HG02623 (cell line): ENCODE results near the gene LRBA.
"Not testable (repeated sequence)": the region's sequence is repeated elsewhere in the genome, so short reads cannot be mapped to it uniquely, and the experiment has no call there.

Source experiments
- ATAC-seq: cut with Tn5 transposase; IDR thresholded peaks from one replicate; pipeline ENCODE4 v1.9.1; 2021; ENCODE audit warnings: moderate library complexity; ENCODE audit not compliant: unreplicated experiment

LRBA gene

DNA sequence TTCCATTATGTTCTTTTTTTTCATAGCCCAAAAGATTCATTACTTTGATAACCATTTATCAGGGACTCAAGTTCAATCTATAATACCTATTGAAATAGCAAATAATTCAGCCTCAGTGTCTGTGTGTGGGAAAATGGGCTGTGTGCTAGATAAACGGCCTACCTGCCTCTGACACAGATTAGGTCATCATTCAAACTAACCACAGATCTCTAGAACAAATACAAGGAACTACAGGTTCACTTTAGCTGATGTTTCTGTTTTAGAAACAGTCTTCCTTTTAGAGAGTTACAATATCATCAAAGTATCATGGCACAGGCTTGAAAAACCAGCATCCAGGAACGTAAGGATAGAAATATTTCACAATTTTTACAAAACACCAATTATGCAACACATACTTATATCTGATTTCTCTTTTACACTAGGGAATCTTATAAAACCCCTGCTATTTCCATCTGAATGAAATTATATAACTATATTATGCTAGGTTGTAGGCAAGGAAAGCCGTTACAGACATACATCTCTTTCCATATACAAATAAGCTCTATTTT lies 489.7 kb downstream of the LRBA start:
- no peak for ATAC-seq

GRCh38 chr4:150518559-150518958 lies 496.5 kb downstream of the LRBA start:
- ATAC-seq = no peak

DNA sequence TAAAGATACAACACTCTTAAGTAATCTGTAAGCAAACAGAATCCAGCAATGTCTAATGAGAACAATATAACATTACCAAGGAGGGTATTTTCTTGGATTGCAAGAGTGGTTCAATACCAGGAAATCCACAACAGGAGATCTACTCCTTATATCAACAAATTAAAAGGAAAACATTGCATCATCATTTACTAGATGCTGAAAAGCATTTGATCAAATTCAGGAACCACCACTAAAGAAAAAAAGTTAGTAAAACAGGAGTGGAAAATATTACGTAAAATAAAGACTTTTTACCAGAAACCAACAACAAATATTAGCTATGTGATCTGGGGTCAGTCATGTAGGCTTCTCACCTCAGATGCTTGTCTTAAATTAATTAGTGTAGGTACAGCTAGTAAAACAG lies 499.9 kb downstream of the LRBA start:
- ATAC-seq = no peak

DNA sequence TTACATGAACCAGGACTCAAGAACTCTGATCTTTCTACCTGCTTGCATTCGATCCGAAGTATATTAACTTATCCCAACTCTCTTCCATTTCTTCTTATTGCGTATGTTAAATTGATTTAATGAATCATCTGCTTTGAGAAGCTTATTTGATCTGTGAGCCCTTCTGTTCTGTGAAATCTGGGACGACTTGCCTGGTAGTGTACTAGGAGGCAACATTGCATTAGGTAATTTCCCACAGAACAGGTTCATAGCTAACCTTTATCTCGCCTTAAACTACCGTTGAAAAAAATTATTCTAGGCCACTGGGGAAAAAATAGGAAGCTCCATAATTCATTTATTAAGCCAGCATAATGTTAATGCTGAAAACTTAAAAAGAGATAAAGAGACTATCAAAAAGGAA lies 500.4 kb downstream of the LRBA start:
- no peak for ATAC-seq

GRCh38 chr4:150510176-150510865 lies 504.8 kb downstream of the LRBA start:
- ATAC-seq = no peak

DNA sequence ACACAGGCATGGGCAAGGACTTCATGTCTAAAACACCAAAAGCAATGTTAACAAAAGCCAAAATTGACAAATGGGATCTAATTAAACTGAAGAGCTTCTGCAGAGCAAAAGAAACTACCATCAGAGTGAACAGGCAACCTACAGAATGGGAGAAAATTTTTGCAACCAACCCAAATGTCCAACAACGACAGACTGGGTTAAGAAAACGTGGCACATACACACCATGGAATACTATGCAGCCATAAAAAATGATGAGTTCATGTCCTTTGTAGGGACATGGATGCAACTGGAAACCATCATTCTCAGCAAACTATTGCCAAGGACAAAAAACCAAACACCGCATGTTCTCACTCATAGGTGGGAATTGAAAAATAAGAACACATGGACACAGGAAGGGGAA lies 507.4 kb downstream of the LRBA start:
- not testable (repeated sequence) for ATAC-seq

- ATAC-seq = no peak
Measured at GRCh38 chr4:150501983-150502382, 513.1 kb downstream of the LRBA start.

DNA sequence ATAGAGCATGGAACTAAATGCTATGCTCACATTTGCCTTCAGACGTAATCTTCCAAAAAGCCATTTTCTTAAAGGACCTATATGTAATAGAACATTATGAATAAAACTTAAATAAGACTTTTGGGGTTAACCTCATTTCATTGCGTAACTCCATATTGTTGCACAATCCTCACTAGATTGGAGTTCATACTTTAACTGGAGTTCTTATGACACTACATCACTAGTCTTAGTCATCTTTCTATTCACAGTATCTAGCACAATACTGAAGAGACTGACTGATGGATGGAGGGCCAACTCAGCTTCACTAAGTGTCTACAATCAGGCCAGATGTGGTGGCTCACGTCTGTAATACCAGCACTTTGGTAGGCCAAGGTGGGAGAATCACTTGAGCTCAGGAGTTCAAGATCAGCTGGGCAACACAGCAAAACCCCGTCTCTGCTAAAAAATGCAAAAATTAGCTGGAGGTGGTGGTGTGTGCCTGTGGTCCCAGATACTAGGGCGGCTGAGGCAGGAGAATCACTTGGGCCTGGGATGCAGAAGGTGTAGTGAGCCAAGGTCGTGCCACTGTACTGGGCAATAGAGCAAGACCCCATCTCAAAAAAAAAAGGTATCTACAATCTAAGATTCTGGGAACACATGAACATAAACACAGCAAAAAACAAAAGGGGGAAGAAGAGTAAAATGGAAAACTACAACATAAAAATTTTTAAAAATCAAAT lies 513.9 kb downstream of the LRBA start:
- no peak for ATAC-seq

DNA sequence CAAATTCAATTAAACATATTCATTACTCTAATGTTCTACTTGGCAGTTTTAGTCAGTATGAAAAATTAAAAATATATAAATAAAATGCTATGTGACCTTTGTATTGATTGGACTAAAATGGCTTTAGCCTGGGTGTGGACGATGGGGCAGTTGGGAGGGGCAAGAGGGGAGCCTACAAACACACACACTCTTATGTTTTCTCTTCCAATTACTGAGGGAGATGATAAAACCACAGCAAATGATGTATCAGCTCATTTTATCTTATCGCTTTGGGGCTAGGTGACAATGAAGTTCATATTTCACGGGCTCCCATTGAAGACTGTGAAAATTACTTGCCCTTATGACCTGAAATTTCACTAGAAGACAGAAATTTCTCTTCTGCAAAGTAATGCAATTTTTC lies 517.5 kb downstream of the LRBA start:
- no peak for ATAC-seq

DNA sequence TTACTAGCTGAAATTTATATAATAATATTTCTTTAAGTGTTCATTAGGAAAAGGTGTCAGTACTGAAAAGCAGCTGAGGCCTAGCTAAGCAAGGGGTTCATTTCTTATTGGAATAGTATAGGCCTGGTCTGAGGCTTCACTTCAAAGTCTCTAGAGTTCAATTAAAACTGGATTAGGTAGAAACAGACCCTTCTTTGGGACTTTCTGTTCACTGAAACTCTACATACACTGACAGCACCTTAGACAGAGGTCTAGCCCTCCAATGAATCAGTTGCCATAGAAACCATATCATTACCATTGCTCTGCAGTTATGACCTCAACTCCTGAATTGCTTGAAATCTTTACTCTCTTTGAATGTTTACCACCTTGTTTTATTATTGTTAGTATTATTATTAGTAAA lies 519.5 kb downstream of the LRBA start:
- ATAC-seq = no peak

DNA sequence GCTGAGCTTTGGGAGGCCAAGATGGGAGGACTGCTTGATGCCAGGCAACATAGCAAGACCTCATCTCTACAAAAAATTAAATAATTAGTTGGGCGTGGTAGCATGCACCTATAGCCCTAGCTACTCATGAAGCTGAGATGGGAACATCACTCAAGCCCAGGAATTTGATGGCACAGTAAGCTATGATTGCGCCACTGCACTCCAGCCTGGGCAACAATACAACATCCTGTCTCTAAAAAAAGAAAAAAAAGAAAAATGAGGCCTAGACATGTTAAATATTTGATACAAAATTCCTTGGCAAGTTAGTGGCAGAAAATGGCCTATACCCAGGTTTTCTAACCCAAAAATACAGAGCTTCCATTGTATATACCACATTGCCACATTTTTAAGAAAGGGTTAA lies 521.2 kb downstream of the LRBA start:
- no peak for ATAC-seq

DNA sequence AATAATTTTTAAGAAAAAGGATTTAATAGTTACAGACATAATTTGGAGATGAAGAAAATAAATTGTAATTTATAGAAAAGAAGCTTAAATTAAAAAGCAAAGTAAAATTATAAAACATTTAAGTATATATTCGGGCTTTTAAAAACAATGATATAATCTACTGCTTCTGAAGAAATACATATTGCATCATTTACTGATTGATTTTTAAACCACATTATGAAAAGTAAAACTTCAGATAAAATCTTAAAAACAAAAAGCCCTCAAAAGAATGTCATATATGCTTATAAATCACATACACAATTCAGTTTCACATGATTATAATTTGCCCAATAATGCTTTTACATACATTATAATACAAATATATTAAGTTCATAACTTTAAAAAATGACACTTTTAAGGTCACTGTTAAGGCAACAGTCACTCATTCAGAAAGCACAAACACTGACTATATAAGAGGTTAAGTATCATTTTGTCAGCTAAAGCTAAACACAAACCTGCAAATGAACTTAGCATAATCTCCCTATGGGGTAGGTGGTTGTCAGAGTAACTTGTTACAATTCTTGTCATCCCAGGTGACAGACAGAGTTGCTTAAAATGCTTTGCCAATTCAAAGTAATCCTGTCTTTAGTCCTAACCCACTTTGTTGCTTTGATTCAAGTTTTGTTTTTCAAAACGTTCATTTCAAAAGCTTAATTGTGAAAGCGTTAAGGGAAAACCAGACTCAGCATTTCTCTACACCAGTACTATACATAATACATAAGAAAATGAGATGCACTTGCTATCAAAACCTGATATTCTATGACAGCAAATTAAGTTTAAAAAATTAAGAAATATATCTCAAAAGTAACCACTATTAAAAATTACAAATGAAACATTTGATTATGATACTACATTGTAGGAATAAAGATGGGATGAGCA lies 523.7 kb downstream of the LRBA start:
- no peak for ATAC-seq

DNA sequence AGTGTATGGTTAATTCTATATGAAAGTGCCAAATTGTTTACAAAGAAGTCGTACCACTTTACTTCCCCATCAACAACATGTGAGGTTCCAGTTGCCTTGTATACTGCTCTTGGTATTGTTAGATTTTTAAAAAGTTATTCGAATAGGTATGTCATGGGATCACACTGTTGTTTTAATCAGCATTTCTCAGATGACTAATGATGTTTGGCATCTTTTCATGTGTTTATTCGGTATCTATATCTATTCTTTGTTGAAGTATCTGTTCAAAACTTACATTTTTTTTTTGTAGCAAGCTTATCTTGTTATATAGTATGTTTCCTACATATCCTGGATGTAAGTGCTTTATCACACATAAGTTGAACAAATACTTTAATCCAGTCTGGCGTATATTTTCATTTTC lies 532.5 kb downstream of the LRBA start:
- no peak for ATAC-seq

- no peak for ATAC-seq
Measured at GRCh38 chr4:150479657-150480056, 535.4 kb downstream of the LRBA start.

GRCh38 chr4:150477869-150478268 lies 537.2 kb downstream of the LRBA start:
- ATAC-seq = no peak

GRCh38 chr4:150476776-150477175 lies 538.3 kb downstream of the LRBA start:
- ATAC-seq = no peak

DNA sequence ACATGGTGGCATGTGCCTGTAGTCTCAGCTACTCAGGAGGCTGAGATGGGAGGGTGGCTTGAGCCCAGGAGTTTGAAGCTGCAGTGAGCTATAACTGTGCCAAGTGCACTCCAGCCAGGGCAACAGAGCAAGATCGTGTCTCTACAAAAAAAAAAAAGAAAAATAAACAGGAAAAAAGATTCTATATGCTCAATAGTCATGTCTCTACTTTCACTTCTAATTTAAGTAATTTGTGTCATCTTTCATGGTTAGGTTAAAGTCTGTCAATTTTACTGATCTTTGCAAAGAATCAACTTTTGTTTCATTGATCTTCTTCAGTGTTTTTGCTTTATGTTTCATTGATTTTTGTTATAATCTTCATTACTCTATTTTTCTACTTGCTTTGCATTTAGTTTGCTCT lies 539.3 kb downstream of the LRBA start:
- no peak for ATAC-seq

DNA sequence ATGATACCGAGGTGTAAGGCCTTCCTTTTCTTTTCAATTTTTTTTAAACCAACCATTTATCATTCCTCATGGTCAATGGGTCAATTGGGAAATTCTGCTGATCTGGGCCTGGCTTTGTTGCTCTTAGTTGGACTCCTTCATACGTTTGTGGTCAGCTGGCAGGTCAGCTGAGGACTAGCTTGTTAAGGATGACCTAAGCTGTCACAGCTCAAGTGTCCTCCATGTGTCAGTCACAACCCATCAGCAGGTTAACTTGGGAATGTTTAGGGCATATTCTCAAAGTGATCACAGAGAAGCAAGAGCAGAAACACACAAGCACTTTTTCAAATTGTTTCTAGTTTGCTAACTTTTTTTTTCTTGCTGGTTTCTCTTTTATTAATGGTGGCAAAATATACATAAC lies 550.6 kb downstream of the LRBA start:
- no peak for ATAC-seq

- no peak for ATAC-seq
Measured at GRCh38 chr4:150462743-150463142, 552.3 kb downstream of the LRBA start.

DNA sequence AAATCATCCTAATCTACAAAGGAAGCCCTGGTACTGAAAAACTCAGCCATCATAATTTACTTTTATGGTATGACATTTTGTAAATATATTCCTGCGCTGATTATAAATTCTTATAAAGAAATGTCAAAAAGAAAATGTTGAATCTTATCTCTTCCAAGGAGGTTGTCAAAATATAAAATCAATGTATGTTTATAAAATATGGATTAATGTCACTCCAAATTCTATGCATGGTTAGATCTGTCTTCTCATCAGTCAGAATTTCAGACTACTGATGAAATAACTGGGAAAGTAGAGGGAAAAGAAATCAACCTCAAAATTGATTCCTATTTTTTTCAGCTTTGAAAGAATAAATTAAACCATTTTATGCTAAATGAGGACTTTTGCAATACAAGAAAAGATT lies 553.1 kb downstream of the LRBA start:
- ATAC-seq = no peak

GRCh38 chr4:150457802-150458201 lies 557.3 kb downstream of the LRBA start:
- no peak for ATAC-seq
